ENCODE results near the gene HECTD4.
"Not testable (repeated sequence)": the region's sequence is repeated elsewhere in the genome, so short reads cannot be mapped to it uniquely, and the experiment has no call there.

The HECTD4 gene

DNA sequence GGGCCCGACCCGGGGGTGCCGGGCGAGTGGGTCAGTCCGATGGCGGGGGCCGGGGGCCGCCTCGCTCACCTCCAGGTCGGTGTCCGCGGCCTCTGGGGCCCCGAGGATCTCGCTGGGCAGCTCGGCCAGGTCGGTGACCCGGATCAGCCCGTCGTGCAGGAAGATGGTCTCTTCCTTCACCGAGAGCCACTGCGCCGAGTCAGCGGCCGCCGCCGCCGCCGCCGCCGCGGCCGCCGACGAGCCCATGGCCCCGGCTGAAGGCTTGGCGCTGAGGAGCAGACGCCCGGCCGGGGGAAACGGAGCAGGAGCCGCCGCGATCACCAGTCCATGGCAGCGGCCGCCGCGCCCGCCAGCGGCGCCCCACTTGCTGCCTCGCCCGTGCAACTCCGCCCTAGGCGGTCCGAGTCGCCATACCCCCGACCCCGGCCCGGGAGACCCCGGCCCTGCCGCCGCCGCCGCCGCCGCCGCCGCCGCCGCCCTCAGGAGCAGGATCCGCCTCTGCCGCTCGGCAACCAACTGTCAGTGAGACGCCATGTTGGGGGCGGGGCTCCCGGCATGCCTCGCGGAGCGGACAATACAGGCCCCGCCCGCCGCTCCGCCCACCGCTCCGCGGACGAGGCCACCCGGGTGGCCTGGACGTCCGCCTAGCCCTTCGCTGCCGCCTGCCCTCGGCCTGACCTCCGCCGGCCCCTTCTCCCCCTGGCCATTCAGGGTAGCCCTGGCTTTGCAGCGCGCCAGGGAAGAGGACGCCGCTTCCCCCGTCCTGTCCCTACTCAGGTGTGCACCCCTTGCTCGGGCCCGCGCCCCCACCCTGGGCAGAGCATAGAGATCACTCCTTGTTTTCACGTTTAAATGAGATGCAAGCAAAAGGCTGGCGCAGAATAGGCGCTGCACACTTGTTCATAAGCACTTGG is at the start of gene HECTD4:
HECTD4 (minus strand) TSS at position 549 of the 914 bp plus-strand sequence; CDS start at position 246, 303 bp downstream.
- peak; percentile 37 for DNase-seq (ENCODE audit: low read depth)

DNA sequence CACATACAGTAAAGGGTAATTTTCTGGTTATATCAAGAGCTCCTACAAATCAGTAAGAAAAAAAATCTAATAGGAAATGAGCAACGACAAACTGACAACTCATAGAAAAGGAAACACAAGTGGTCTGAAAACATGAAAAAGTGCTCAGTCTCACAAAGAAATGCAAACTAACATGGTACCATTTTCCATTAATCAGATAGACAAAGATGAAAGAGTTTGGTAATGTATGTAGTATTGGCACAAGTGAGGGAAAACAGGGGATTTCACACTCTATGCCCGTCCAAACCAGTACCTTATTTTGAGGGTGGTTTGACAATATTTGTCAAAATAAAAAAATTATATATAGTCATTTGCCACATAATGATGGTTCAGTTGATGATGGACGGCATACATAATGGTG is 49.7 kb upstream of the HECTD4 start:
- no peak for DNase-seq (ENCODE audit: low read depth)

- no peak for DNase-seq (ENCODE audit: low read depth)
These were observed 48.7 kb upstream of the HECTD4 start for GRCh38 chr12:112430929-112431328.

GRCh38 chr12:112427760-112428159 is 45.5 kb upstream of the HECTD4 start:
- DNase-seq (ENCODE audit: low read depth), result no peak

DNA sequence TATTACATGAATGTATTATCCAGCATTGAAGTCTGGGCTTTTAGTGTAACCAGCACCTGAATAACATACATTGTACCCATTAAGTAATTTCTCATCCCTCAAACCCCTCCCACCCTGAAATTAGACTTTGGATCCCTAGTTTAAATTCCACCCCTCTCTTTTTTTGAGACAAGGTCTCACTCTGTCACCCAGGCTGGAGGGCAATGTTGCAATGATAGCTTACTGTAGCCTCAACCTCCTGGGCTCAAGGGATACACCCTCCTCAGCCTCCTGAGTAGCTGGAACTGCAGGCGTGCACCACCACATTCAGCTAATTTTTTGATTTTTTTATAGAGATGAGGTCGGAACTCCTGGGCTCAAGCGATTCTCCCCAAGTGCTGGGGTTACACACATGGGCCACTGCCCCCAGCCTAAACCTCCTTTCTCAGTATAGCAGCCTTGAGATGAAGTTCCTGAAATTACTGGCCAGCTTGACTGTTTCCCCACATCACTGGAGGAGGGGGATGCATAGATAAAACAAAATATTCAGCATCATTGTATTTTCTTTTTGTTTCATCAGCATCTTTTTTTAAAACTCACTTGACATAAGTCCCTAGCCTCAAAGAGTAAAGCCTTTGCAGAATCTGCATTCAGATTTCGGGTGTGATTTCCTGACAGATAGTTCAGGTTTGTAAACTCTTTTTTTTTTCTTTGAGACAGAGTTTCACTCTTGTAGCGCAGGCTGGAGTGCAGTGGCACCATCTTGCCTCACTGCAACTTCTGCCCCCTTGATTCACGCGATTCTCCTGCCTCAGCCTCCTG is 43.6 kb upstream of the HECTD4 start:
- no peak for DNase-seq (ENCODE audit: low read depth)

GRCh38 chr12:112424126-112424525 is 41.9 kb upstream of the HECTD4 start:
- DNase-seq (ENCODE audit: low read depth), result no peak

DNA sequence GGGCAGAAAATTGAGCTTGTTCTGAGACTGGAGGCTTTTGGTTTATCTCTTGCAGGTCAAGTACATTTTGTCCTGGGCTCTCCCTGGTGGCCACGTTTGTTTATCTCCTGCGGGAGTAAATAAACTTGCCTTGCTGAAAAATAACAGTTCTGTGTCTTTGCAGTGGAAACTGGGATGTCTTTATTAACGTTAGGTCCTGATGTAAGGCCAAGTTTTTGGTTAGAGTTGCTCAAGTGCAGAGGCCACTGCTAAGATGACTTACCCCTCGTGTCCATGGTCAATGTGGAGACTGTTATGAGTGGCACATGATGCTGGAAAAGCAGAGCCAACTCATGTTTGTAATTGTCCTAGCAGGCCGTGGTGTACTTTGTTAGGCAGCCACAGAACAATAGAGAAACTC is 40.3 kb upstream of the HECTD4 start:
- no peak for DNase-seq (ENCODE audit: low read depth)

GRCh38 chr12:112421363-112421762 is 39.1 kb upstream of the HECTD4 start:
- DNase-seq (ENCODE audit: low read depth), result no peak

DNA sequence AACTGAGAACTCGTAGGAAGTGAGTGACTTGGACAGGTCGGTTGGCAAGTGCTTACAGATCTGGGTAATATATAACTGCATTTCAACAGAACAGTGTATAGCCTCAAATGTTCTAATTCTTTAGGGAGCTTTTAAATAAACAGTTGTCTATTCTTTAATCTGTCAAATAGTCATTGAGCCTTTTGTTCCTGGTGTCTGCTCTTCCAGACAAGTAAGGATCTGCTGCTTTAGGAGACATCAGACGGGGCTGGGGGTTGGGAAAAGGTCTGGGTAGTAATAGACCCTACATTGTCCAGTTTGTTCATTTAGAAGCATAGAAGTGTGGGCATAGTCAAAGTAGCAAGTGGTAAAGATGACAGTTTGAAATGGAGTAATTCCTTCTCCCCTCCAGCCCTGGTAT is 38.5 kb upstream of the HECTD4 start:
- no peak for DNase-seq (ENCODE audit: low read depth)

DNA sequence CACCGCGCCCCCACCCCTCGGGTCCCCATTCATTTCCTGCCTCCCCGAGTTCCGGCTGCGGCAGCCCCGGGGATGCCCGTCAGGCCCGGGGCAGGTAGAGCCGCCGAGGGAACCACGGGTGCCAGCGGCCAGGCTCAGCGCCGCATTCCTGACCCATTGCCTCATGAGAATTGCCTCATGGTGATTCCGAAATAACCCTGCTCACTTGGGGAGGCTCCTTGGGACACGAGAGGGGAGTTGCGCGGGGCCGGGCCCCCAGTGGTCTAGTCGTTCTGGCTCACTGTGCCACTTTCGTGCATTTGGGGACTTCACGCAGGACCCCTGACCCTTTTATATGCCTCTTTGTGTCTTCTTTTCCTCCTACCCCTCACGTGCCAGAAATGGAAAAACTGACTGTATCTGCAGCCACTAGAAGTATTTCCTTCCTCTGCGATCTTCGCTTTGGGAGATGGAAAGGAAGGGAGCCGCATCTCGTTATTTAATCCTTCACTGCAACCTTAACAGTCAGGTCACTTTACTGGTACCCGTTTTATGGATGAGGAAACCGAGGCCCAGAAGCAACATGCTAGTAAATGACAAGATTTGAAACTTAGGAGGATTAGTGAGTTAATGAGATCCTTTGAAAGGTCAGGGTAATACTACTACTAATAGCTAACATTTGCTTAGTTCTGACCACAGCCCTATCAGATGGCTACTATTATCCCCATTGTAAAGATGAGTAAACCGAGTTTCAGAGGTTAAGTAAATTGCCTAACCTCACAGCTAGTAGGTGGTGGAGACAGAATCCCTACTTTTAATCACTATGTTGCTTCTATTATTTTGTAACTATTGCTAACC is 37.3 kb upstream of the HECTD4 start:
- peak; percentile 76 for DNase-seq (ENCODE audit: low read depth)

DNA sequence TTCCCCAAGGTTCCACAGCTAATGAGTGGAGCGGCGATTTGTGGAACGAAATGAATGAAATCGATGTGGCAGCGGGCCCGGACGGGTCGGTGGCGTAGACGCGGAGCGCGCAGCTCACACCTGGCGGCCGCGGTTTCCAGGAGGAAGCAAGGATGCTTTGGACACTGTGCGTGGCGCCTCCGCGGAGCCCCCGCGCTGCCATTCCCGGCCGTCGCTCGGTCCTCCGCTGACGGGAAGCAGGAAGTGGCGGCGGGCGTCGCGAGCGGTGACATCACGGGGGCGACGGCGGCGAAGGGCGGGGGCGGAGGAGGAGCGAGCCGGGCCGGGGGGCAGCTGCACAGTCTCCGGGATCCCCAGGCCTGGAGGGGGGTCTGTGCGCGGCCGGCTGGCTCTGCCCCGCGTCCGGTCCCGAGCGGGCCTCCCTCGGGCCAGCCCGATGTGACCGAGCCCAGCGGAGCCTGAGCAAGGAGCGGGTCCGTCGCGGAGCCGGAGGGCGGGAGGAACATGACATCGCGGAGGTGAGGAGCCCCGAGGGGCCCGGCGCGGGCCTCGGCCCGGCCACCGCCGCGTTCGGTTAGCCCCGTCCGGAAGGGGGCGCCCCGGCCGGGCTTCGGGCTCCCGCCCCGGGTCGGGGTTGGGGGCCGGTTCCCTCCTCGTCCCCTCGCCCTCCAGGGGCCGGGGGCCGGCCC is 36.5 kb upstream of the HECTD4 start, which contains the start of gene PTPN11:
PTPN11 (plus strand) TSS at position 340 of the 689 bp plus-strand sequence; CDS start at position 505, 165 bp downstream.
- DNase-seq (ENCODE audit: low read depth), result no peak

- no peak for DNase-seq (ENCODE audit: low read depth)
These were observed 36.0 kb upstream of the HECTD4 start for GRCh38 chr12:112418273-112418607.

GRCh38 chr12:112415457-112415856 is 33.2 kb upstream of the HECTD4 start:
- DNase-seq (ENCODE audit: low read depth), result not testable (repeated sequence)

DNA sequence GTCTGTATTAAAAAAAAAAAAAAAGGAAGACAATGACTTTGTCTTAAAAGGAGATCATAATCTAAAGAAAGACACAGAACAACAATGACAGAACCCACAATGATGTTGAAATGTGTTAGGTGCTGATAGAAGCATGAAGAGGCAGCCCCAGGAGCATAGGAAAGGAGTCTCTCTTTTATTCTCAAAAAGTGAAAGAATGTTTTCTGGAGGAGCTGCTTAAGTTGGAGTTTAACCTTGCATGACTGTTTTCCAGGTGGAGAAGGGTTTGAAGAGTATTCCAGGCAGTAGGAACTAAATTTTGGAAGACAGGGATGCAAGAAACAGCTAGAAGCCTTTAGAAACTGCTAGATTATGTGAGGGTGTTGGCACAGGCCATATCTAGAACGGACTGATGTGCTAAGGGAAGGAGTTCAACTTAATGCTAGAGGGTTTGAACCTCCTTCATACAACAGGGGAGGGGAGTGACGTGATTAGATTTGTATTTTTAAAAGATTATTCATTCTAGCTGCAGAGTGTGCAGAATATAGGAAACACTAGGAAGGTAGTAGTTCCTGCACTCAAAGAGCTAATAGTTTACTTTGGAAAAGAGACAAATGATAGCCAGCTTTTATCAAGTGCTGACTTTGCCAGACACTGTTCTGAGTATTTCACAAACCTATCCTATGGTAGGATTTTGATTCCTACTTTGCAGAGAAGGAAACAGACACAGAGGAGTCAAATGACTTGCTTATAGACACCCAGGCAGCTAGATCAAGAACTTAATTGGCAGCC is 31.8 kb upstream of the HECTD4 start:
- DNase-seq (ENCODE audit: low read depth), result no peak

- DNase-seq (ENCODE audit: low read depth), result no peak
These were observed 27.6 kb upstream of the HECTD4 start for GRCh38 chr12:112409906-112410244.

- DNase-seq (ENCODE audit: low read depth), result peak; percentile 79
These were observed 27.1 kb upstream of the HECTD4 start, which contains the start of gene RPL6 for GRCh38 chr12:112409064-112409905. RPL6 (minus strand) TSS chr12:112409605; CDS start chr12:112408656, 949 bp downstream.

GRCh38 chr12:112408621-112409020 is 26.4 kb upstream of the HECTD4 start:
- DNase-seq (ENCODE audit: low read depth), result no peak

DNA sequence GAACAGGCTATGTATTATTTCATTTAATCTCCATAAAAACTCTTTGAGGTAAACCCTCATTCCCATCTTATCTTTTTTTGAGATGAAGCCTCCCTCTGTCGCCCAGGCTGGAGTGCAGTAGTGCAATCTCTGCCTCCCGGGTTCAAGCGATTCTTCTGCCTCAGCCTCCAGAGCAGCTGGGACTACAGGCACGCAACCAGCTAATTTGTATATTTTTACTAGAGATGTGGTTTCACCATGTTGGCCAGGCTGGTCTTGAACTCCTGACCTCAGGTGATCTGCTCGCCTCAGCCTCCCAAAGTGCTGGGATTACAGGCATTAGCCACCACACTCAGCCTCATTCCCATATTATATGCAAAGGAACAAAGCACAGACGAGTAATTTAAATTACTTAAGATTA is 25.5 kb upstream of the HECTD4 start:
- DNase-seq (ENCODE audit: low read depth), result not testable (repeated sequence)
